SK-N-SH (cell line): ENCODE data around the gene CHTF18. TPM values are rescaled to one million over a fixed set of nuclear protein-coding genes. Genes with fewer than 3 reads are reported as not detected.

ENCODE experiments used
- CTCF ChIA-PET: fragments of 300-600, 350-600 bp; formaldehyde crosslinking; extraction: SDS; loops from one replicate; lab custom pipeline; 2021; lab: Yijun Ruan, JAX
- POLR2A ChIA-PET: fragments of 350-600 bp; sonication (Branson Sonifier 250); formaldehyde crosslinking; extraction: SDS; loops from one replicate; lab custom pipeline; 2020; ENCODE audit warnings: antibody characterized with exemption, inconsistent platforms; lab: Yijun Ruan, JAX
- DNase-seq: peaks from one replicate; pipeline ENCODE4 v3.0.0; 2012
- H2AFZ ChIP-seq: fragments of 200-600 bp; sonication (generic); 2 replicates; pipeline ENCODE4 v1.8.1; 2016; ENCODE audit warnings: antibody characterized with exemption, mild to moderate bottlenecking, low read depth
- H3F3A ChIP-seq: fragments of 200-600 bp; sonication (generic); replicated peaks from 2 replicates; pipeline ENCODE3; 2016; ENCODE audit warnings: antibody characterized with exemption, mild to moderate bottlenecking; ENCODE audit not compliant: insufficient read depth
- H3K27ac ChIP-seq, 2 experiments: fragments of 200-500 bp in 1 of 2; fragments of 200-600 bp in 1 of 2; sonication (Bioruptor generic) in 1 of 2; sonication (generic), shearing (Covaris generic) in 1 of 2; 2 replicates each; pipeline versions ENCODE4 v1.5.1 to v1.6.1; 2014 to 2016; ENCODE audit warnings: low read depth in 2 of 2, inconsistent platforms in 1 of 2, low read length in 1 of 2, mild to moderate bottlenecking in 1 of 2, mixed read lengths in 1 of 2
- H3K27me3 ChIP-seq: fragments of 200-600 bp; sonication (generic), shearing (Covaris generic); 2 replicates; pipeline ENCODE4 v1.6.1; 2016; ENCODE audit warnings: mixed run types; ENCODE audit not compliant: insufficient read depth
- H3K36me3 ChIP-seq, 2 experiments: fragments of 200-500 bp in 1 of 2; fragments of 200-600 bp in 1 of 2; sonication (Bioruptor generic) in 1 of 2; sonication (generic) in 1 of 2; replicated peaks in 1 of 2; 2 replicates each; pipeline versions ENCODE3 to v1.5.1; 2014 to 2016; ENCODE audit warnings: low read length in 1 of 2, mild to moderate bottlenecking in 1 of 2; ENCODE audit not compliant: insufficient read depth in 2 of 2, control insufficient read depth in 1 of 2
- H3K4me1 ChIP-seq, 2 experiments: fragments of 200-500 bp in 1 of 2; fragments of 200-600 bp in 1 of 2; sonication (Bioruptor generic) in 1 of 2; sonication (generic), shearing (Covaris generic) in 1 of 2; 2 replicates each; pipeline versions ENCODE4 v1.5.1 to v1.6.1; 2014 to 2016; ENCODE audit warnings: low read depth in 1 of 2, low read length in 1 of 2, mixed run types in 1 of 2; ENCODE audit not compliant: insufficient read depth in 2 of 2, control insufficient read depth in 1 of 2
- H3K4me2 ChIP-seq: fragments of 200-600 bp; sonication (generic), shearing (Covaris generic); 2 replicates; pipeline ENCODE4 v1.6.1; 2017; ENCODE audit warnings: mixed run types
- H3K4me3 ChIP-seq, 2 experiments: fragments of 200-500 bp in 1 of 2; fragments of 200-600 bp in 1 of 2; sonication (Bioruptor generic) in 1 of 2; sonication (generic), shearing (Covaris generic) in 1 of 2; 2 replicates each; pipeline versions ENCODE4 v1.5.1 to v1.8.1; 2014 to 2016; ENCODE audit warnings: low read depth in 2 of 2, inconsistent platforms in 1 of 2, low read length in 1 of 2, mild to moderate bottlenecking in 1 of 2, mixed read lengths in 1 of 2, moderate library complexity in 1 of 2
- H3K79me2 ChIP-seq: fragments of 200-600 bp; sonication (generic); 2 replicates; pipeline ENCODE4 v1.8.1; 2017; ENCODE audit warnings: mild to moderate bottlenecking; ENCODE audit not compliant: insufficient read depth
- H3K9ac ChIP-seq: fragments of 200-600 bp; sonication (generic); 2 replicates; pipeline ENCODE4 v1.6.1; 2017; ENCODE audit warnings: mixed run types
- H3K9me2 ChIP-seq: fragments of 200-600 bp; sonication (generic); 2 replicates; pipeline ENCODE4 v1.6.1; 2017; ENCODE audit warnings: mixed run types
- H3K9me3 ChIP-seq: fragments of 200-600 bp; sonication (generic); 2 replicates; pipeline ENCODE4 v1.6.1; 2017; ENCODE audit warnings: mixed run types, mild to moderate bottlenecking, moderate library complexity
- H4K20me1 ChIP-seq: fragments of 200-600 bp; sonication (generic); 2 replicates; pipeline ENCODE4 v1.6.1; 2017; ENCODE audit warnings: mild to moderate bottlenecking, mixed run types; ENCODE audit not compliant: insufficient read depth
- CHD2 ChIP-seq: fragments of 150-350 bp; IDR thresholded peaks from 2 replicates; pipeline ENCODE4 v1.6.1; 2018; ENCODE audit warnings: low read length; ENCODE audit not compliant: partially characterized antibody
- ELF1 ChIP-seq: IDR thresholded peaks from 2 replicates; pipeline ENCODE4 v1.4.0; 2012
- EP300 ChIP-seq, 2 experiments: IDR thresholded peaks; 2 replicates each; pipeline versions ENCODE4 v1.4.0 to v1.6.1; 2012; ENCODE audit warnings: borderline replicate concordance in 1 of 2, low read depth in 1 of 2, low read length in 1 of 2
- EZH2phosphoT487 ChIP-seq: fragments of 200-600 bp; sonication (generic); IDR thresholded peaks from 2 replicates; pipeline ENCODE4 v1.6.1; 2017; ENCODE audit warnings: low read depth, mixed run types, mild to moderate bottlenecking, antibody characterized with exemption, moderate library complexity, borderline replicate concordance
- FOXM1 ChIP-seq: IDR thresholded peaks from 2 replicates; pipeline ENCODE4 v1.4.0; 2012; ENCODE audit warnings: low read depth, mild to moderate bottlenecking
- GABPA ChIP-seq: IDR thresholded peaks from 2 replicates; pipeline ENCODE4 v1.4.0; 2012; ENCODE audit warnings: low read depth, mild to moderate bottlenecking
- MAX ChIP-seq: IDR thresholded peaks from 2 replicates; pipeline ENCODE4 v1.4.0; 2012; ENCODE audit warnings: low read depth
- PBX3 ChIP-seq: IDR thresholded peaks from 2 replicates; pipeline ENCODE4; 2012
- POLR2AphosphoS5 ChIP-seq: IDR thresholded peaks from 2 replicates; pipeline ENCODE4 v1.6.1; 2012; ENCODE audit warnings: low read depth, low read length
- RAD21 ChIP-seq: IDR thresholded peaks from 2 replicates; pipeline ENCODE4 v1.6.1; 2012; ENCODE audit warnings: mild to moderate bottlenecking, low read length
- SIN3A ChIP-seq: IDR thresholded peaks from 2 replicates; pipeline ENCODE4 v1.6.1; 2012; ENCODE audit warnings: low read depth, mild to moderate bottlenecking, low read length, moderate library complexity, borderline replicate concordance
- WGBS: methylation state at CpG from one replicate; pipeline ENCODE4 v1.1.6; 2017; ENCODE audit warnings: low lambda C conversion rate; 5-methylcytosine and 5-hydroxymethylcytosine counted together
- polyA plus RNA-seq, 3 experiments: library from polyadenylated mRNA; depleted of rRNA; stranded (reverse); fragments of >200 nt; gene quantifications; 2 replicates each; pipeline ENCODE4 v1.2.3, GENCODE V29; 2012
- TF ChIP-seq, protein P1 (sequence below): fragments of 150-350 bp; IDR thresholded peaks from 2 replicates; pipeline ENCODE4 v1.6.1; 2016; ENCODE audit warnings: mild to moderate bottlenecking, low read depth, low read length
- TF ChIP-seq, protein P2 (sequence below): IDR thresholded peaks from 2 replicates; pipeline ENCODE4 v1.6.1; 2012; ENCODE audit warnings: mild to moderate bottlenecking, low read depth, low read length, moderate library complexity
- TF ChIP-seq, protein P3 (sequence below): IDR thresholded peaks from 2 replicates; pipeline ENCODE4 v1.4.0; 2012; ENCODE audit warnings: low read depth, borderline replicate concordance

The CHTF18 gene
- polyA plus RNA-seq, 1 of the 3 experiments (the other 2 are of a cell fraction), result 17.7 TPM

GRCh38 chr16:827513-827912 is 39.1 kb downstream of the CHTF18 start:
- no peak overlapping the region for H2AFZ ChIP-seq
- CTCF ChIA-PET, result interaction anchor here (2.1 kb wide), 1 partner anchor 227 kb away, joined by 5 read pairs; no protein-coding TSS in a partner anchor
- no peak for TF ChIP-seq MAX
- TF ChIP-seq RAD21, result no peak
- TF ChIP-seq EZH2phosphoT487, result no peak
- no peak for TF ChIP-seq POLR2AphosphoS5
- no peak for TF ChIP-seq FOXM1
- no peak for TF ChIP-seq CHD2
- no peak for TF ChIP-seq PBX3
- TF ChIP-seq SIN3A, result no peak
- TF ChIP-seq, protein P1, sequence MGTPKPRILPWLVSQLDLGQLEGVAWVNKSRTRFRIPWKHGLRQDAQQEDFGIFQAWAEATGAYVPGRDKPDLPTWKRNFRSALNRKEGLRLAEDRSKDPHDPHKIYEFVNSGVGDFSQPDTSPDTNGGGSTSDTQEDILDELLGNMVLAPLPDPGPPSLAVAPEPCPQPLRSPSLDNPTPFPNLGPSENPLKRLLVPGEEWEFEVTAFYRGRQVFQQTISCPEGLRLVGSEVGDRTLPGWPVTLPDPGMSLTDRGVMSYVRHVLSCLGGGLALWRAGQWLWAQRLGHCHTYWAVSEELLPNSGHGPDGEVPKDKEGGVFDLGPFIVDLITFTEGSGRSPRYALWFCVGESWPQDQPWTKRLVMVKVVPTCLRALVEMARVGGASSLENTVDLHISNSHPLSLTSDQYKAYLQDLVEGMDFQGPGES, result no peak
- TF ChIP-seq, protein P2, sequence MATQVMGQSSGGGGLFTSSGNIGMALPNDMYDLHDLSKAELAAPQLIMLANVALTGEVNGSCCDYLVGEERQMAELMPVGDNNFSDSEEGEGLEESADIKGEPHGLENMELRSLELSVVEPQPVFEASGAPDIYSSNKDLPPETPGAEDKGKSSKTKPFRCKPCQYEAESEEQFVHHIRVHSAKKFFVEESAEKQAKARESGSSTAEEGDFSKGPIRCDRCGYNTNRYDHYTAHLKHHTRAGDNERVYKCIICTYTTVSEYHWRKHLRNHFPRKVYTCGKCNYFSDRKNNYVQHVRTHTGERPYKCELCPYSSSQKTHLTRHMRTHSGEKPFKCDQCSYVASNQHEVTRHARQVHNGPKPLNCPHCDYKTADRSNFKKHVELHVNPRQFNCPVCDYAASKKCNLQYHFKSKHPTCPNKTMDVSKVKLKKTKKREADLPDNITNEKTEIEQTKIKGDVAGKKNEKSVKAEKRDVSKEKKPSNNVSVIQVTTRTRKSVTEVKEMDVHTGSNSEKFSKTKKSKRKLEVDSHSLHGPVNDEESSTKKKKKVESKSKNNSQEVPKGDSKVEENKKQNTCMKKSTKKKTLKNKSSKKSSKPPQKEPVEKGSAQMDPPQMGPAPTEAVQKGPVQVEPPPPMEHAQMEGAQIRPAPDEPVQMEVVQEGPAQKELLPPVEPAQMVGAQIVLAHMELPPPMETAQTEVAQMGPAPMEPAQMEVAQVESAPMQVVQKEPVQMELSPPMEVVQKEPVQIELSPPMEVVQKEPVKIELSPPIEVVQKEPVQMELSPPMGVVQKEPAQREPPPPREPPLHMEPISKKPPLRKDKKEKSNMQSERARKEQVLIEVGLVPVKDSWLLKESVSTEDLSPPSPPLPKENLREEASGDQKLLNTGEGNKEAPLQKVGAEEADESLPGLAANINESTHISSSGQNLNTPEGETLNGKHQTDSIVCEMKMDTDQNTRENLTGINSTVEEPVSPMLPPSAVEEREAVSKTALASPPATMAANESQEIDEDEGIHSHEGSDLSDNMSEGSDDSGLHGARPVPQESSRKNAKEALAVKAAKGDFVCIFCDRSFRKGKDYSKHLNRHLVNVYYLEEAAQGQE, result no peak
- TF ChIP-seq EP300 (IDR thresholded peaks at IDR 0.05; ENCODE audit: borderline replicate concordance in 1 of 2, low read depth in 1 of 2, low read length in 1 of 2), result no peak
- TF ChIP-seq, protein P3, sequence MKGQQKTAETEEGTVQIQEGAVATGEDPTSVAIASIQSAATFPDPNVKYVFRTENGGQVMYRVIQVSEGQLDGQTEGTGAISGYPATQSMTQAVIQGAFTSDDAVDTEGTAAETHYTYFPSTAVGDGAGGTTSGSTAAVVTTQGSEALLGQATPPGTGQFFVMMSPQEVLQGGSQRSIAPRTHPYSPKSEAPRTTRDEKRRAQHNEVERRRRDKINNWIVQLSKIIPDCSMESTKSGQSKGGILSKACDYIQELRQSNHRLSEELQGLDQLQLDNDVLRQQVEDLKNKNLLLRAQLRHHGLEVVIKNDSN, result no peak
- no peak for TF ChIP-seq GABPA
- TF ChIP-seq ELF1, result no peak
- TF ChIP-seq, all 33 proteins: peak for 0
- H3F3A ChIP-seq, result no peaks in the 10 kb centered on the region
- DNase-seq, result no peak
- peaks cover 0 to 5% of the 10 kb centered on the region in 2 experiments; a peak in 2 of 4 replicates for H3K4me1 ChIP-seq
- POLR2A ChIA-PET, result no interaction called here
- no peaks in the 10 kb centered on the region for H3K36me3 ChIP-seq
- no peak overlapping the region for H3K27ac ChIP-seq
- no peaks in the 10 kb centered on the region for H4K20me1 ChIP-seq
- WGBS, result 66% methylated on average over 21 of the region's 24 CpGs
- H3K9ac ChIP-seq, result no peak overlapping the region
- no peaks in the 10 kb centered on the region for H3K79me2 ChIP-seq
- no peaks in the 10 kb centered on the region for H3K9me3 ChIP-seq
- H3K4me3 ChIP-seq, result no peak overlapping the region
- no peak overlapping the region for H3K4me2 ChIP-seq
- H3K27me3 ChIP-seq, result peaks cover 29% of the 10 kb centered on the region; the same call in 1 of the 2 replicates
- H3K9me2 ChIP-seq, result no peaks in the 10 kb centered on the region
